Measurements from ENCODE around the gene KCNH6.

DNA sequence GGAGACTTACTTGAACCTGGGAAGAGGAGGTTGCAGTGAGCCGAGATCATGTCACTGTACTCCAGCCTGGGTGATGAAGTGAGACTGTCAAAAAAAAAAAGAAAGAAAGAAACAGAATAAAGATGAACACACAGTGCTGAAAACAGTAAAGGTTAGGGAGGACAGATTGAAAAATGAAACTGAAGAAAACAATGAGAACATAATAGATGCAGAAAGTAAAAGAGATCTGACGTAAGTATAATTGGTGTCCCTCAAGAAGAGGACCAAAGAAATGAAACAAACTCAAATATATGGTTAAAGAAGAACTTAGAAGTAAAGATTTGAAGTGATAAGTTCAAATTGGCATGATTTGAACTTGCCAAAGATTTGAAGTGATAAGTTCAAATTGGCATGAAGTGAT lies 34.3 kb downstream of the KCNH6 start:
- TF ChIP-seq, protein P1, sequence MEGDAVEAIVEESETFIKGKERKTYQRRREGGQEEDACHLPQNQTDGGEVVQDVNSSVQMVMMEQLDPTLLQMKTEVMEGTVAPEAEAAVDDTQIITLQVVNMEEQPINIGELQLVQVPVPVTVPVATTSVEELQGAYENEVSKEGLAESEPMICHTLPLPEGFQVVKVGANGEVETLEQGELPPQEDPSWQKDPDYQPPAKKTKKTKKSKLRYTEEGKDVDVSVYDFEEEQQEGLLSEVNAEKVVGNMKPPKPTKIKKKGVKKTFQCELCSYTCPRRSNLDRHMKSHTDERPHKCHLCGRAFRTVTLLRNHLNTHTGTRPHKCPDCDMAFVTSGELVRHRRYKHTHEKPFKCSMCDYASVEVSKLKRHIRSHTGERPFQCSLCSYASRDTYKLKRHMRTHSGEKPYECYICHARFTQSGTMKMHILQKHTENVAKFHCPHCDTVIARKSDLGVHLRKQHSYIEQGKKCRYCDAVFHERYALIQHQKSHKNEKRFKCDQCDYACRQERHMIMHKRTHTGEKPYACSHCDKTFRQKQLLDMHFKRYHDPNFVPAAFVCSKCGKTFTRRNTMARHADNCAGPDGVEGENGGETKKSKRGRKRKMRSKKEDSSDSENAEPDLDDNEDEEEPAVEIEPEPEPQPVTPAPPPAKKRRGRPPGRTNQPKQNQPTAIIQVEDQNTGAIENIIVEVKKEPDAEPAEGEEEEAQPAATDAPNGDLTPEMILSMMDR (conservative IDR thresholded peaks at IDR 0.05; ENCODE audit: low read depth, low read length), result no peak
- no peak for TF ChIP-seq EZH2 (IDR thresholded peaks at IDR 0.05; ENCODE audit: borderline replicate concordance, low read depth, low read length, poor library complexity, severe bottlenecking)

Measured in A673 (cell line).